Right lobe of liver (tissue), 6 donors: ENCODE measurements around the gene DNAH8. TPM values are rescaled to one million over a fixed set of nuclear protein-coding genes. Genes with fewer than 3 reads are reported as not detected.
A peak's percentile ranks its signal among the peaks of the same experiment; 100 is the strongest.

Experiments
- ATAC-seq, 4 donors: fragments of 200-7000 bp; cut with Tn5 transposase; one replicate each; pipeline ENCODE4 v1.9.1; 2020; ENCODE audit warnings: mild to moderate bottlenecking in 4 of 4, moderate library complexity in 4 of 4
- DNase-seq, 3 donors: peaks; one replicate each; pipeline ENCODE4 v3.0.0-alpha.2; 2020
- H3K27ac ChIP-seq, 3 donors: fragments of 200-600 bp; one replicate each; pipeline ENCODE4 v1.8.0; 2022
- H3K27me3 ChIP-seq, 2 donors: fragments of 200-600 bp; one replicate each; pipeline ENCODE4 v1.8.0; 2022
- H3K36me3 ChIP-seq, 4 donors: fragments of 200-600 bp; sonication (generic) in 1 of 4; one replicate each; pipeline versions ENCODE4 v1.5.1 to v1.8.0; 2017 to 2022; ENCODE audit warnings: control low read depth in 1 of 4
- H3K4me1 ChIP-seq, 4 donors: fragments of 200-600 bp; sonication (generic) in 1 of 4; one replicate each; pipeline versions ENCODE4 v1.5.1 to v1.8.0; 2017 to 2022; ENCODE audit warnings: control low read depth in 1 of 4
- H3K4me3 ChIP-seq, 3 donors: fragments of 200-600 bp; one replicate each; pipeline ENCODE4 v1.8.0; 2022
- H3K9me3 ChIP-seq, 4 donors: fragments of 200-600 bp; sonication (generic) in 1 of 4; one replicate each; pipeline versions ENCODE4 v1.5.1 to v1.8.0; 2017 to 2022; ENCODE audit warnings: control low read depth in 1 of 4
- CTCF ChIP-seq, 4 donors: fragments of 200-600 bp in 3 of 4; fragments of 450-650 bp in 1 of 4; IDR thresholded peaks; one replicate each; pipeline versions ENCODE4 v1.5.1 to v1.8.0; 2016 to 2022; ENCODE audit warnings: antibody characterized with exemption in 4 of 4, mild to moderate bottlenecking in 2 of 4
- POLR2A ChIP-seq: fragments of 450-650 bp; IDR thresholded peaks from one replicate; pipeline ENCODE4 v1.6.1; 2017; ENCODE audit warnings: antibody characterized with exemption, mild to moderate bottlenecking
- WGBS: methylation state at CpG from one replicate; pipeline ENCODE4 v1.1.6; 2018; ENCODE audit warnings: low coverage, low lambda C conversion rate; ENCODE audit not compliant: insufficient coverage; ENCODE audit errors: missing lambda C conversion rate; 5-methylcytosine and 5-hydroxymethylcytosine counted together
- intact Hi-C, 2 donors: fragments of 100-400 bp; cut with DNase I; formaldehyde crosslinking; loops; one replicate each; pipeline versions ENCODE4 v1.11.2 to v1.14.1; 2022
- total RNA-seq, 6 experiments: library from RNA; depleted of rRNA in 2 of 6; stranded (reverse); fragments of >200 nt in 2 of 6; fragmentation: NEBNext Ultra II Directional in 3 of 6; extraction: Animal tissue kit (Norgen Biotek cat#: 25700) in 3 of 6; gene quantifications; one replicate each; pipeline versions ENCODE4 v1.1.0 to v1.2.4, GENCODE V29; 2016 to 2023
- donor health status: DM: no; HTN: yes; CAD: no.
- donor health status: DM: no; HTN: no; CAD: no.
- donor health status: DM: no; HTN: no; CAD: no.
- donor health status: DM: no; HTN: yes; CAD: no.
- donor health status: DM: no; HTN: yes; CAD: no.

The DNAH8 gene
- total RNA-seq, 6 experiments from 2014 or later, result 0.02 TPM; not detected in 5

GRCh38 chr6:39056681-39057080 lies 341.6 kb downstream of the DNAH8 start:
- no peaks in the 10 kb centered on the region for H3K27me3 ChIP-seq
- H3K27ac ChIP-seq, result no peak overlapping the region
- H3K4me1 ChIP-seq, result no peaks in the 10 kb centered on the region
- intact Hi-C loops, result no loop called here
- no peak overlapping the region for H3K4me3 ChIP-seq
- no peaks in the 10 kb centered on the region for H3K36me3 ChIP-seq
- no peaks in the 10 kb centered on the region for H3K9me3 ChIP-seq
- TF ChIP-seq POLR2A (no peak), CTCF (IDR thresholded peaks at IDR 0.05) (no peak)
- WGBS, result 68% methylated on average over 9 of the region's 9 CpGs
- DNase-seq (no peak), ATAC-seq (no peak)

GRCh38 chr6:39057251-39058155 lies 342.4 kb downstream of the DNAH8 start:
- H3K4me3 ChIP-seq, result no peak overlapping the region
- 63% methylated on average over 10 of the region's 17 CpGs for WGBS
- no peak for ATAC-seq

GRCh38 chr6:39058471-39059147 lies 343.5 kb downstream of the DNAH8 start:
- ATAC-seq (no peak), DNase-seq (no peak)
- TF ChIP-seq POLR2A, result no peak
- TF ChIP-seq CTCF (IDR thresholded peaks at IDR 0.05), result no peak
- Histone ChIP-seq H3K36me3 (no peaks in the 10 kb centered on the region), H3K4me1 (no peaks in the 10 kb centered on the region), H3K27me3 (no peaks in the 10 kb centered on the region), H3K4me3 (no peak overlapping the region), H3K9me3 (no peaks in the 10 kb centered on the region), H3K27ac (no peak overlapping the region)
- WGBS, result 58% methylated on average over 4 of the region's 6 CpGs
- intact Hi-C loops, result no loop called here

More at GRCh38 chr6:39057251-39058155, 342.4 kb downstream of the DNAH8 start:
- H3K27me3 ChIP-seq, result no peaks in the 10 kb centered on the region
- H3K9me3 ChIP-seq, result no peaks in the 10 kb centered on the region
- no peak for TF ChIP-seq CTCF (IDR thresholded peaks at IDR 0.05)
- no peak for TF ChIP-seq POLR2A
- H3K36me3 ChIP-seq, result no peaks in the 10 kb centered on the region
- H3K4me1 ChIP-seq, result no peaks in the 10 kb centered on the region
- peak in 1 of 3 donors; percentile 9 for DNase-seq
- intact Hi-C loops, result no loop called here
- H3K27ac ChIP-seq, result no peak overlapping the region

GRCh38 chr6:39059496-39060310 lies 344.6 kb downstream of the DNAH8 start:
- H3K27ac ChIP-seq, result no peak overlapping the region
- H3K4me3 ChIP-seq, result no peak overlapping the region
- no peaks in the 10 kb centered on the region for H3K9me3 ChIP-seq
- ATAC-seq (no peak), DNase-seq (no peak)
- H3K27me3 ChIP-seq, result no peaks in the 10 kb centered on the region
- 65% methylated on average over 13 of the region's 14 CpGs for WGBS
- H3K4me1 ChIP-seq, result no peaks in the 10 kb centered on the region
- H3K36me3 ChIP-seq, result no peaks in the 10 kb centered on the region
- intact Hi-C loops, result no loop called here
- no peak for TF ChIP-seq POLR2A
- no peak for TF ChIP-seq CTCF (IDR thresholded peaks at IDR 0.05)
